PC-3 (cell line): ENCODE results near the gene KIAA1549. TPM values are rescaled to one million over a fixed set of nuclear protein-coding genes. Genes with fewer than 3 reads are reported as not detected.

ENCODE experiments used
- ATAC-seq: fragments of 200-7000 bp; cut with Tn5 transposase; 2 replicates; pipeline ENCODE4 v1.9.1; 2020; ENCODE audit warnings: mild to moderate bottlenecking, moderate library complexity
- BruUV-seq: library from RNA; stranded (reverse); fragments of 400-500 nt; replicated peaks from 2 replicates; lab custom pipeline; 2021; lab: Mats Ljungman, UMichigan
- CTCF ChIA-PET: fragments of 300-600 bp; sonication (Branson Sonifier 250); formaldehyde crosslinking; loops from one replicate; lab custom pipeline; 2022; ENCODE audit warnings: antibody characterized with exemption; lab: Charles Lee
- POLR2A ChIA-PET: fragments of 300-600 bp; sonication (Branson Sonifier 250); formaldehyde crosslinking; loops from one replicate; lab custom pipeline; 2022; ENCODE audit warnings: antibody characterized with exemption; ENCODE audit not compliant: unreplicated experiment; lab: Charles Lee
- DNase-seq: peaks from one replicate; pipeline ENCODE4 v3.0.0-alpha.2; 2015
- H2AFZ ChIP-seq: fragments of 300-600 bp; sonication (generic); 2 replicates; pipeline ENCODE4 v1.6.0; 2016; ENCODE audit warnings: antibody characterized with exemption, low read length
- H3F3A ChIP-seq: fragments of 300-600 bp; sonication (generic); one replicate; pipeline ENCODE4 v1.6.0; 2017; ENCODE audit warnings: antibody characterized with exemption, low read length, control low read depth, mild to moderate bottlenecking; ENCODE audit not compliant: unreplicated experiment
- H3K27ac ChIP-seq: fragments of 300-600 bp; sonication (generic); 2 replicates; pipeline ENCODE4 v1.5.1; 2016; ENCODE audit warnings: mild to moderate bottlenecking, low read length
- H3K27me3 ChIP-seq: fragments of 300-600 bp; sonication (generic); 2 replicates; pipeline ENCODE4 v1.6.1; 2016; ENCODE audit warnings: low read length, mixed read lengths
- H3K36me3 ChIP-seq: fragments of 300-600 bp; sonication (generic); 2 replicates; pipeline ENCODE4 v1.6.1; 2016; ENCODE audit warnings: low read depth, mixed run types, low read length, mixed read lengths
- H3K4me1 ChIP-seq: fragments of 300-600 bp; sonication (generic); 2 replicates; pipeline ENCODE4 v1.5.1; 2016; ENCODE audit warnings: low read length; ENCODE audit not compliant: insufficient read depth
- H3K4me2 ChIP-seq: fragments of 300-600 bp; sonication (generic); 2 replicates; pipeline ENCODE4 v1.6.0; 2016; ENCODE audit warnings: low read length
- H3K4me3 ChIP-seq: fragments of 300-600 bp; sonication (generic); 2 replicates; pipeline ENCODE4 v1.5.1; 2016; ENCODE audit warnings: mild to moderate bottlenecking, low read length, mixed read lengths
- H3K79me2 ChIP-seq: fragments of 300-600 bp; sonication (generic); 2 replicates; pipeline ENCODE4 v1.6.1; 2017; ENCODE audit warnings: low read length, mixed read lengths
- H3K9ac ChIP-seq: fragments of 300-600 bp; sonication (generic); 2 replicates; pipeline ENCODE4 v1.6.0; 2016; ENCODE audit warnings: mild to moderate bottlenecking, low read length
- H3K9me2 ChIP-seq: fragments of 300-600 bp; sonication (generic); replicated peaks from 2 replicates; pipeline ENCODE4 v1.6.1; 2016; ENCODE audit warnings: mixed run types, low read length, mixed read lengths
- H3K9me3 ChIP-seq: fragments of 300-600 bp; sonication (generic); 2 replicates; pipeline ENCODE4 v1.6.1; 2016; ENCODE audit warnings: low read length, mixed read lengths
- H4K20me1 ChIP-seq: fragments of 300-600 bp; sonication (generic); 2 replicates; pipeline ENCODE4 v1.6.1; 2016; ENCODE audit warnings: low read length, mixed read lengths
- CTCF ChIP-seq: fragments of 300-600 bp; sonication (generic); conservative IDR thresholded peaks from 2 replicates; pipeline ENCODE4 v1.5.1; 2017; ENCODE audit warnings: antibody characterized with exemption, low read depth, mild to moderate bottlenecking, low read length
- EZH2 ChIP-seq: fragments of 300-600 bp; sonication (generic); IDR thresholded peaks from one replicate; pipeline ENCODE4 v1.6.1; 2017; ENCODE audit warnings: antibody characterized with exemption, mild to moderate bottlenecking, low read length; ENCODE audit not compliant: unreplicated experiment
- EZH2phosphoT487 ChIP-seq: fragments of 300-600 bp; sonication (generic); IDR thresholded peaks from 2 replicates; pipeline ENCODE4 v1.6.1; 2018; ENCODE audit warnings: mild to moderate bottlenecking, antibody characterized with exemption, low read length, borderline replicate concordance
- intact Hi-C: fragments of 100-400 bp; cut with micrococcal nuclease; formaldehyde crosslinking; loops from 2 replicates; pipeline ENCODE4 v1.9.0; 2023
- total RNA-seq: library from RNA; depleted of rRNA; stranded (reverse); fragments of >200 nt; gene quantifications from 2 replicates; pipeline ENCODE4 v1.2.3, GENCODE V29; 2014

KIAA1549 gene
- total RNA-seq, 1 experiment from 2014 or later: 8.2 TPM

GRCh38 chr7:138835087-138835486 is 146.1 kb downstream of the KIAA1549 start:
- H3K4me1 ChIP-seq: no peaks in the 10 kb centered on the region

GRCh38 chr7:138834583-138834982 is 146.6 kb downstream of the KIAA1549 start:
- H3K4me1 ChIP-seq: no peaks in the 10 kb centered on the region
- no peak overlapping the region for H3K4me2 ChIP-seq
- H3K27me3 ChIP-seq: no peaks in the 10 kb centered on the region
- no peak overlapping the region for H3K4me3 ChIP-seq
- ATAC-seq (no peak), DNase-seq (no peak)
- H3K27ac ChIP-seq: no peak overlapping the region
- ChIA-PET POLR2A (no interaction called here), CTCF (no interaction called here)
- H3K9me2 ChIP-seq: no peaks in the 10 kb centered on the region
- no peak for TF ChIP-seq EZH2phosphoT487
- no peak for TF ChIP-seq CTCF
- TF ChIP-seq EZH2: no peak
- peaks cover 24% of the 10 kb centered on the region for H3K36me3 ChIP-seq
- no peak overlapping the region for H2AFZ ChIP-seq
- no peak overlapping the region for H3K9ac ChIP-seq
- intact Hi-C loops: no loop called here
- H3K9me3 ChIP-seq: no peaks in the 10 kb centered on the region
- no peaks in the 10 kb centered on the region for H3F3A ChIP-seq
- no TSS peak for BruUV-seq
- no peaks in the 10 kb centered on the region for H3K79me2 ChIP-seq
- H4K20me1 ChIP-seq: no peaks in the 10 kb centered on the region

More at GRCh38 chr7:138835087-138835486, 146.1 kb downstream of the KIAA1549 start:
- no peaks in the 10 kb centered on the region for H3F3A ChIP-seq
- no peaks in the 10 kb centered on the region for H3K27me3 ChIP-seq
- H3K9me3 ChIP-seq: no peaks in the 10 kb centered on the region
- TF ChIP-seq EZH2phosphoT487 (no peak), CTCF (no peak; the same call in 1 of the 2 replicates), EZH2 (no peak)
- POLR2A ChIA-PET: no interaction called here
- no peaks in the 10 kb centered on the region for H3K9me2 ChIP-seq
- H3K9ac ChIP-seq: no peak overlapping the region
- H3K27ac ChIP-seq: no peak overlapping the region
- ATAC-seq (no peak), DNase-seq (no peak)
- no peaks in the 10 kb centered on the region for H3K79me2 ChIP-seq
- H4K20me1 ChIP-seq: no peaks in the 10 kb centered on the region
- intact Hi-C loops: no loop called here
- CTCF ChIA-PET: no interaction called here
- H3K36me3 ChIP-seq: peaks cover 24% of the 10 kb centered on the region
- H2AFZ ChIP-seq: no peak overlapping the region
- no peak overlapping the region for H3K4me3 ChIP-seq
- no TSS peak for BruUV-seq
- no peak overlapping the region for H3K4me2 ChIP-seq

GRCh38 chr7:138833596-138833995 is 147.6 kb downstream of the KIAA1549 start:
- BruUV-seq: no TSS peak
- ChIA-PET POLR2A (no interaction called here), CTCF (no interaction called here)
- Histone ChIP-seq H3K9me2 (no peaks in the 10 kb centered on the region), H3K4me2 (no peak overlapping the region), H3K36me3 (peaks cover 24% of the 10 kb centered on the region), H3K4me3 (no peak overlapping the region), H3K9me3 (no peaks in the 10 kb centered on the region), H3K27me3 (no peaks in the 10 kb centered on the region), H4K20me1 (no peaks in the 10 kb centered on the region), H3F3A (no peaks in the 10 kb centered on the region), H2AFZ (no peak overlapping the region), H3K27ac (no peak overlapping the region), H3K9ac (no peak overlapping the region), H3K4me1 (peaks cover 4% of the 10 kb centered on the region; the same call in 1 of the 2 replicates), H3K79me2 (no peaks in the 10 kb centered on the region)
- DNase-seq (no peak), ATAC-seq (no peak)
- TF ChIP-seq EZH2 (no peak), EZH2phosphoT487 (no peak), CTCF (no peak)
- intact Hi-C loops: no loop called here
